ENCODE results near the gene UTP4. TPM values are rescaled to one million over a fixed set of nuclear protein-coding genes. Genes with fewer than 3 reads are reported as not detected.
A peak's percentile ranks its signal among the peaks of the same experiment; 100 is the strongest.

The UTP4 gene
- total and polyA plus RNA-seq, 8 donors, result 24.7 to 51.1 (median 46.0) TPM

DNA sequence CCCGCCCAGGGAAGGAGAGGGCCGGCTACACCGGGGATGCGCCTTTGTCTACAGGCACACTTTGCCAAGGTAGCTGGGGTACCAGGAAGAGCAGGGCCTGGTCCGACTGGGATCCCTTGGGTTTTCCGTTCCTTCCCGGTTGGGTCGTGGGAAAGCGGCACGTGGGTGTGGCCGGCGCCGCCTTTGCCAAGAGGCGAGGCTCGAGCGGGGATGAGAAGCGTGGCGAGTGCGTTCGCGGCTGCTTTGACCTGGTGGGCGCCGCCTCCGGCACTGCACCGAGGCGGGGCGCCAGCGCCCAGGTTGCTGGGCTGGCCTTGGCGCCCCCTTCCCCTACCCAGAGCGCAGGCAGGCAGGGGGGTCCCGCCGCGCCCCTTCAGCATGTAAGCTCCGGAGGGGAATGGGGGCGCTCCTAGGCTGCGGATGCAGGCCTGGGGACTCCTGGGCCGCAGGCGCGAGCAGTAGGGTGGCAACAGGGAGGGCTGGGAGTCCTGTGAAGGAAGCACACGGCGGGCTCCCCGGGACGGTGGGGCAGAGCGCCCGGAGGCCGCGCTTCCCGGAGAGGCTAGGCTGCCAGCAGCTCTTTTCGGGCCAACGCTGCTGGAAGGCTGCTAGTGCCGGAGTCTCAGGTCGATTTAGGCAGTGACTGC is 25.0 kb upstream of the UTP4 start:
- peak in 1 of 4 donors; percentile 85 for DNase-seq
- Histone ChIP-seq H3K9me3 (no peaks in the 10 kb centered on the region), H3K27ac (peak overlapping the region in 1 of 2 donors; percentile 23), H3K27me3 (peaks cover 0 to 49% of the 10 kb centered on the region in 2 donors), H3K36me3 (peaks cover 0 to 25% of the 10 kb centered on the region in 2 donors), H3K4me3 (peak overlapping the region; percentile 37 to 45), H3K4me1 (peaks cover 11 to 32% of the 10 kb centered on the region in 2 donors)
- TF ChIP-seq, protein P1, sequence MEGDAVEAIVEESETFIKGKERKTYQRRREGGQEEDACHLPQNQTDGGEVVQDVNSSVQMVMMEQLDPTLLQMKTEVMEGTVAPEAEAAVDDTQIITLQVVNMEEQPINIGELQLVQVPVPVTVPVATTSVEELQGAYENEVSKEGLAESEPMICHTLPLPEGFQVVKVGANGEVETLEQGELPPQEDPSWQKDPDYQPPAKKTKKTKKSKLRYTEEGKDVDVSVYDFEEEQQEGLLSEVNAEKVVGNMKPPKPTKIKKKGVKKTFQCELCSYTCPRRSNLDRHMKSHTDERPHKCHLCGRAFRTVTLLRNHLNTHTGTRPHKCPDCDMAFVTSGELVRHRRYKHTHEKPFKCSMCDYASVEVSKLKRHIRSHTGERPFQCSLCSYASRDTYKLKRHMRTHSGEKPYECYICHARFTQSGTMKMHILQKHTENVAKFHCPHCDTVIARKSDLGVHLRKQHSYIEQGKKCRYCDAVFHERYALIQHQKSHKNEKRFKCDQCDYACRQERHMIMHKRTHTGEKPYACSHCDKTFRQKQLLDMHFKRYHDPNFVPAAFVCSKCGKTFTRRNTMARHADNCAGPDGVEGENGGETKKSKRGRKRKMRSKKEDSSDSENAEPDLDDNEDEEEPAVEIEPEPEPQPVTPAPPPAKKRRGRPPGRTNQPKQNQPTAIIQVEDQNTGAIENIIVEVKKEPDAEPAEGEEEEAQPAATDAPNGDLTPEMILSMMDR (IDR thresholded peaks at IDR 0.05), result no peak
- peak; percentile 37 for ATAC-seq
- intact Hi-C loops (cut with DNase I), result no loop called here

DNA sequence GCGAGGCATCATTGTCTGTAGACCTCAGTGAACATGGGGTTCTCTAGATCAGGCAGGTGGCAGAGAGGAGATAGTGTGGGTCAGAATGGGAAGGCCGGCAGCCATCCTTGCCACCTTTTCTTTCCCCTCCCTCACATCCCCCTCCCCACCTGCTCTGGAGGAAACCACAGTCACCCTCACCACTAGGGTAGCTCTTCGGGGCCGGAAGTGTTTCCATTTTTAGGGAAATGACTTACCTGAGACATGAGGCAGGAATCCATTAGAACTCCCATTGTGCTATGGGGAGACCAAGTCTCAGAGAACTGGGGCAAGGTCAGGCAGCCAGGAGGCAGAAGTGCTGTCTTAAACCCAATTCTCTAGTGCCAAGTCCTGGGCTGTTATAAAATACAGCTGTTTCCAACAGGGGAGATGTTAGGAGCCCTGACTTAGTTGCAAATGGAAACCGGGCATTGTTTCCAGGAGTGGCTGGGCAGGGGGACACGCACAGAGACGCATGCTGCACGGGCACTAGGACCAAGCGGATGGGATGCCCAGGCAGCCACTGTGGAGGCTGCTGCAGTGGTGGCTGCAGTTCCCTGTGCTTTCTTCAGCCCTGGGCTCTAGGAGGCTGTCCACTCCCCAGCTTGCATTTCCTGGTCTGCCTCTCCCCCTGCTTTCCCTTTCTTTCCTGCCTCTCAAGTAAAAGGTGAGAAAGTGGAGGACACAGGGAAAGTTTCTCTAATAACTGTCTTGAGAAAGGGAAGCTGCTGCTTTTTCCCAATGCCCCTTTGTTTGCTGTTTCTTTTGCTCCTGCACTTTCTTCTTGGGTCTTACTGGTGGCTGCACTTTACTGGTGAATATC is 24.2 kb upstream of the UTP4 start:
- H3K4me1 ChIP-seq, result peaks cover 11 to 36% of the 10 kb centered on the region in 2 donors
- DNase-seq (peak in 1 of 4 donors; percentile 30), ATAC-seq (peak; percentile 37)
- H3K9me3 ChIP-seq, result no peaks in the 10 kb centered on the region
- intact Hi-C loops (cut with DNase I), result no loop called here
- peaks cover 0 to 31% of the 10 kb centered on the region in 2 donors for H3K36me3 ChIP-seq
- no peak overlapping the region for H3K27ac ChIP-seq
- H3K27me3 ChIP-seq, result peaks cover 0 to 49% of the 10 kb centered on the region in 2 donors
- TF ChIP-seq, protein P1 (IDR thresholded peaks at IDR 0.05), result no peak
- peak overlapping the region in 1 of 2 donors; percentile 45 for H3K4me3 ChIP-seq

DNA sequence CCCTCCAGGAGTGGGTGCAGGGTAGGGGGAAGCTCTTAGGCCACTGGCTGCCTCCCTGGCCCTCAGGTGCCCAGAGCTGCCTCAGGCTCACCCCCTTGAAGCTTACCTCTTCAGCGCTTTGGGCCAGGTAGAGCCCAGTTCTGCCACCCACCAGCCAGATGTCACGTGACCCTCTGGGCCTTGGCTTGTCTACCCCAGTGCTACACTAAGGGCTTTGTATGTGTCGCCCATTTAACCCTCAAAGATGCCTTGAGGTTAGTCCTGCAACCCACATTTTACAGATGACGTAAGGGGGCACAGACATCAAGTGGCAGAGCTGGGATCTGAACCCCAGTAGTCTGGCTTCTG is 23.6 kb upstream of the UTP4 start:
- no peak for ATAC-seq
- H3K4me3 ChIP-seq, result no peak overlapping the region
- H3K27ac ChIP-seq, result no peak overlapping the region
- H3K27me3 ChIP-seq, result peaks cover 0 to 49% of the 10 kb centered on the region in 2 donors
- peaks cover 11 to 36% of the 10 kb centered on the region in 2 donors for H3K4me1 ChIP-seq
- intact Hi-C loops (cut with DNase I), result no loop called here
- TF ChIP-seq, protein P1 (IDR thresholded peaks at IDR 0.05), result no peak
- H3K36me3 ChIP-seq, result peaks cover 0 to 35% of the 10 kb centered on the region in 2 donors
- H3K9me3 ChIP-seq, result no peaks in the 10 kb centered on the region
- peak in 1 of 4 donors; percentile 22 for DNase-seq

DNA sequence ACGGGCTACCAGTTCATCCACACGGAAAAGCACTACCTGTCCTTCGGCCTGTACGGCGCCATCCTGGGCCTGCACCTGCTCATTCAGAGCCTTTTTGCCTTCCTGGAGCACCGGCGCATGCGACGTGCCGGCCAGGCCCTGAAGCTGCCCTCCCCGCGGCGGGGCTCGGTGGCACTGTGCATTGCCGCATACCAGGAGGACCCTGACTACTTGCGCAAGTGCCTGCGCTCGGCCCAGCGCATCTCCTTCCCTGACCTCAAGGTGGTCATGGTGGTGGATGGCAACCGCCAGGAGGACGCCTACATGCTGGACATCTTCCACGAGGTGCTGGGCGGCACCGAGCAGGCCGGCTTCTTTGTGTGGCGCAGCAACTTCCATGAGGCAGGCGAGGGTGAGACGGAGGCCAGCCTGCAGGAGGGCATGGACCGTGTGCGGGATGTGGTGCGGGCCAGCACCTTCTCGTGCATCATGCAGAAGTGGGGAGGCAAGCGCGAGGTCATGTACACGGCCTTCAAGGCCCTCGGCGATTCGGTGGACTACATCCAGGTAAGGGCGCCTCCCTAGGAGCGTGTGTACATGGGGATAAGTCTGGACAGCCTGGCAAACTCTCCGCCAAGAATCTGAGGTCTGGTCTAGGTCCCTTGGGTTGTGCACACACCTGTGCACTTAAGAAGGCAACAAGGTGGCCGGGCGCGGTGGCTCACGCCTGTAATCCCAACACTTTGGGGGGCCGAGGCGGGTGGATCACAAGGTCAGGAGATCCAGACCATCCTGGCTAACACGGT is 22.8 kb upstream of the UTP4 start:
- Histone ChIP-seq H3K9me3 (no peaks in the 10 kb centered on the region), H3K4me3 (no peak overlapping the region), H3K4me1 (peaks cover 11 to 36% of the 10 kb centered on the region in 2 donors), H3K27ac (no peak overlapping the region), H3K27me3 (peaks cover 0 to 41% of the 10 kb centered on the region in 2 donors), H3K36me3 (peaks cover 0 to 43% of the 10 kb centered on the region in 2 donors)
- TF ChIP-seq, protein P1 (IDR thresholded peaks at IDR 0.05), result no peak
- intact Hi-C loops (cut with DNase I), result loop anchor here in 1 of 2 donors (10.0 kb wide), 1 partner anchor 215 kb away; no protein-coding TSS in a partner anchor
- peak in 2 of 4 donors; percentile 29 to 80 for DNase-seq
- ATAC-seq, result no peak

Data from left lung (tissue), 10 donors.